ENCODE results near the gene WDR35.

WDR35 gene

DNA sequence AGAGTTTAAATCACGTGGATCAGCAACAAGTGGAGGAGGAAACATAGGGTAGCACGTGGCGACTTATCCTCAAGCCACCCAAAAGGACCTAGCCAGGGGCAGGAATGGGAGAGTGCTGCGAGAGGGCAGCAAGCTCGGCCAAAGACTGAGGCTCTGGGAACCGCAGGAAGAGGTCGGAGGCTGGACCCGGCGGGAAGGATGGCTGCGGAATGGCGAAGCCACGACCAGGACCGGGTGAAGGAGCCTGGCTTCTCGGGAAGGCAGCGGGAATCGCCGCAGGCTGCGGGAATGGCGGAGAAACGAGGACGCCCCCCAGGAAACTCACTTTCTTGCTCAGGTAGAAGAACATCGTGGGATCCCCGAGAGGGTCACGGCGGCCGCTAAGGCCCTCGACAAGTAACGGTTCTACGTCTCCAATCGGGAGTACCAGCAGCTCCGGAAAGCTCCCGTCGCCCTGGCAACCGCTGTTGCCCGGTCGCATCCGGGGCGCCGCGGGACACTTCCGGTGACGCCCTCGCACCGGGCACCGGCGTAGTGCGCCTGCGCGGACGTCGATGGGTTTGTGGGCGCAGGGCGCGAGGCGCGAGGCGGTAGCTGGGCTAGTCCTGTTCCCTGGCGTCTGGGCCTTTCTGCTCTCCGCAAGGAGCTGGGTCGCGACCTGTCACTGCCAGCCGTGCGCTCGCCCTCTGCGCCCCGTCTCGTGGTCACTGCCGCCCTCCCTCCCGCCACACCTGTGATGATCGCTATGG lies at the start of gene WDR35:
Gene WDR35 (minus strand): TSS at position 439 of the 749 bp plus-strand sequence. CDS start 90 bp downstream, at position 349.
- no peak within 1 kb of the TSS for H3K27ac ChIP-seq (ENCODE audit: low read length)
- no peaks in the 10 kb centered on the region for H3K36me3 ChIP-seq (ENCODE audit: insufficient read depth, low read length)
- H3K4me3 ChIP-seq (ENCODE audit: low read depth in 1 of 2, low read length in 2 of 2) = no peak within 1 kb of the TSS
- no peak within 1 kb of the TSS for H2AFZ ChIP-seq (ENCODE audit: low read depth, low read length)
- H3K79me2 ChIP-seq (ENCODE audit: insufficient read depth, low read length) = no peaks in the 10 kb centered on the region
- no peak within 1 kb of the TSS for H3K4me2 ChIP-seq (ENCODE audit: insufficient read depth, low read length)
- no peak for DNase-seq
- H3K27me3 ChIP-seq (ENCODE audit: insufficient read depth, low read length, poor library complexity) = peaks cover 6% of the 10 kb centered on the region
- H3K4me1 ChIP-seq (ENCODE audit: insufficient read depth, low read length) = no peaks in the 10 kb centered on the region
- ATAC-seq (ENCODE audit: insufficient read depth, low read depth) = no peak
- H3K9ac ChIP-seq (ENCODE audit: low read depth, low read length) = no peak within 1 kb of the TSS
- no peaks in the 10 kb centered on the region for H4K20me1 ChIP-seq (ENCODE audit: insufficient read depth, low read length)
- TF ChIP-seq CTCF (IDR thresholded peaks at IDR 0.05; ENCODE audit: borderline replicate concordance, extremely low read depth, low read length, poor library complexity, severe bottlenecking) (no peak), EZH2 (IDR thresholded peaks at IDR 0.05; ENCODE audit: borderline replicate concordance, low read depth, low read length, severe bottlenecking) (no peak)
- no peaks in the 10 kb centered on the region for H3K9me3 ChIP-seq (ENCODE audit: insufficient read depth, low read length, severe bottlenecking)

DNA sequence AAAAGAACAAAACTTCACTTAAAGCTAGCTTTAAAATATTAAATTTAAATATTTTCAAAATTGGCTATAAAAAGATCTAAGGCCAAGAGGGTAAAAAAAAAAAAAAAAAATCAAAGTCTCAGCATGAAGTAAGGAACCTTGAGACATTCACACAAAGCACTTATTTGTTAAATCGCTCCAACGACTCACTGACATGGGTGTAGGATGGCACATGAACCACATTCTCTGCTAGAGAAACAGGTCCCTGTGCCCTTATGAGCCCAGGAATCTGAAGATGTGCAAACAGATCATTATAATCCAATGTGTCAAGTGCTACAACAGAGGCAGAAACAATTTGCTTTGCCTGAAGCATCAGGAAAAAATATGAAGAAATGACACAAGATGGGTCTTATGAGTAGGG lies 47.8 kb upstream of the WDR35 start:
- H3K27ac ChIP-seq (ENCODE audit: low read length) = no peak overlapping the region
- H3K9ac ChIP-seq (ENCODE audit: low read depth, low read length) = no peak overlapping the region
- no peak overlapping the region for H3K4me2 ChIP-seq (ENCODE audit: insufficient read depth, low read length)
- H3K4me1 ChIP-seq (ENCODE audit: insufficient read depth, low read length) = no peaks in the 10 kb centered on the region
- ATAC-seq (ENCODE audit: insufficient read depth, low read depth) (no peak), DNase-seq (no peak)
- peaks cover 83% of the 10 kb centered on the region for H3K36me3 ChIP-seq (ENCODE audit: insufficient read depth, low read length)
- H4K20me1 ChIP-seq (ENCODE audit: insufficient read depth, low read length) = peaks cover 11% of the 10 kb centered on the region
- H3K27me3 ChIP-seq (ENCODE audit: insufficient read depth, low read length, poor library complexity) = no peaks in the 10 kb centered on the region
- H3K9me3 ChIP-seq (ENCODE audit: insufficient read depth, low read length, severe bottlenecking) = no peaks in the 10 kb centered on the region
- TF ChIP-seq CTCF (IDR thresholded peaks at IDR 0.05; ENCODE audit: borderline replicate concordance, extremely low read depth, low read length, poor library complexity, severe bottlenecking) (no peak), EZH2 (IDR thresholded peaks at IDR 0.05; ENCODE audit: borderline replicate concordance, low read depth, low read length, severe bottlenecking) (no peak)
- H3K79me2 ChIP-seq (ENCODE audit: insufficient read depth, low read length) = peaks cover 25% of the 10 kb centered on the region
- no peak overlapping the region for H3K4me3 ChIP-seq (ENCODE audit: low read depth in 1 of 2, low read length in 2 of 2)
- no peak overlapping the region for H2AFZ ChIP-seq (ENCODE audit: low read depth, low read length)

GRCh38 chr2:20035955-20036666 lies 46.2 kb upstream of the WDR35 start:
- Histone ChIP-seq H4K20me1 (ENCODE audit: insufficient read depth, low read length) (no peaks in the 10 kb centered on the region; the same call in 1 of the 2 replicates), H3K9me3 (ENCODE audit: insufficient read depth, low read length, severe bottlenecking) (no peaks in the 10 kb centered on the region), H3K9ac (ENCODE audit: low read depth, low read length) (no peak overlapping the region), H3K27ac (ENCODE audit: low read length) (0 out of 2 replicates have a peak overlapping the region, but pooled peaks have one; percentile 4), H3K27me3 (ENCODE audit: insufficient read depth, low read length, poor library complexity) (no peaks in the 10 kb centered on the region), H3K79me2 (ENCODE audit: insufficient read depth, low read length) (peaks cover 10% of the 10 kb centered on the region; the same call in 1 of the 2 replicates), H3K4me2 (ENCODE audit: insufficient read depth, low read length) (no peak overlapping the region), H3K36me3 (ENCODE audit: insufficient read depth, low read length) (peaks cover 93% of the 10 kb centered on the region), H3K4me3 (ENCODE audit: low read depth in 1 of 2, low read length in 2 of 2) (no peak overlapping the region), H3K4me1 (ENCODE audit: insufficient read depth, low read length) (no peaks in the 10 kb centered on the region), H2AFZ (ENCODE audit: low read depth, low read length) (no peak overlapping the region)
- ATAC-seq (ENCODE audit: insufficient read depth, low read depth) = no peak
- DNase-seq = no peak
- no peak for TF ChIP-seq CTCF (IDR thresholded peaks at IDR 0.05; ENCODE audit: borderline replicate concordance, extremely low read depth, low read length, poor library complexity, severe bottlenecking)
- TF ChIP-seq EZH2 (IDR thresholded peaks at IDR 0.05; ENCODE audit: borderline replicate concordance, low read depth, low read length, severe bottlenecking) = no peak

All from DND-41 (cell line).